GM18861 (cell line): Measurements from ENCODE around the gene CD14.
"Not testable (repeated sequence)": the region's sequence is repeated elsewhere in the genome, so short reads cannot be mapped to it uniquely, and the experiment has no call there.

ENCODE experiments used
- ATAC-seq: cut with Tn5 transposase; IDR thresholded peaks from one replicate; pipeline ENCODE4 v1.9.1; 2021; ENCODE audit not compliant: unreplicated experiment

CD14 gene

DNA sequence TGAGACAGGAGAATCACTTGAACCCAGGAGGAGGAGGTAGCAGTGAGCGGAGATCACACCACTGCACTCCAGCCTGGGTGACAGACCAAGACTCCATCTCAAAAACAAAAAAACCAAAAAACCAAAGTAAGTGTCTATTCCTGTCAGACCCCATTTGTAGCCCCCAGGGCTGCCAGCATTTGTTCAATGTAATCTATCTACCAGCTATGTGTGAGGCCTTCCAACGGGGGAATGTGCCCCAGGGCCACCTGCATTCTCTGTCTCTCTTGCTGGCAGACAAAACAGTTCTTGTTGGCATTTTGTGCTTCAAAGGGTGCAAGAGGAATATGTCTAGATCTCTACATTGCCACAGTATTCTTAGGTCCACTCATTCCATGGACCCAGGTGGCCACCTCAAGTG lies 34.1 kb downstream of the CD14 start:
- no peak for ATAC-seq

DNA sequence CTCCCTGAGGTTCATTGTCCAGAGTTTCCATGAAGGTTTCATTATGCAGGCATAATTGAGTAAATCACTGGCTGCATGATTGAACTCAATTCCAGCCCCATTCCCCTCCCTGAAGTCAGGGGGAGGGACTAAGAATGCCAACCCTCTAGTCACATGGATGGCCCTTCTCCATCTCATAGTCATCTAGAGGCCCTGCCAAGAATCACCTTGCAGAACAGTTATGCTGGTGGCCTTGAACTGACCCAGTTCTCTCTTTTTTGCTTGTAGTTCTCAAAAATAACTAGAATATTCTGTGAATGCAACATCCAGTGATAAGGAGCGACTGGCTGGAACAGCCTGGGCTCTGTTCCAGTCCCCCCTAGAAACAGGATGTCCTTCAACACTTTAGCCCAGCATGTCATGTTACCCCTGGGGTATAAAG lies 36.6 kb downstream of the CD14 start:
- no peak for ATAC-seq

DNA sequence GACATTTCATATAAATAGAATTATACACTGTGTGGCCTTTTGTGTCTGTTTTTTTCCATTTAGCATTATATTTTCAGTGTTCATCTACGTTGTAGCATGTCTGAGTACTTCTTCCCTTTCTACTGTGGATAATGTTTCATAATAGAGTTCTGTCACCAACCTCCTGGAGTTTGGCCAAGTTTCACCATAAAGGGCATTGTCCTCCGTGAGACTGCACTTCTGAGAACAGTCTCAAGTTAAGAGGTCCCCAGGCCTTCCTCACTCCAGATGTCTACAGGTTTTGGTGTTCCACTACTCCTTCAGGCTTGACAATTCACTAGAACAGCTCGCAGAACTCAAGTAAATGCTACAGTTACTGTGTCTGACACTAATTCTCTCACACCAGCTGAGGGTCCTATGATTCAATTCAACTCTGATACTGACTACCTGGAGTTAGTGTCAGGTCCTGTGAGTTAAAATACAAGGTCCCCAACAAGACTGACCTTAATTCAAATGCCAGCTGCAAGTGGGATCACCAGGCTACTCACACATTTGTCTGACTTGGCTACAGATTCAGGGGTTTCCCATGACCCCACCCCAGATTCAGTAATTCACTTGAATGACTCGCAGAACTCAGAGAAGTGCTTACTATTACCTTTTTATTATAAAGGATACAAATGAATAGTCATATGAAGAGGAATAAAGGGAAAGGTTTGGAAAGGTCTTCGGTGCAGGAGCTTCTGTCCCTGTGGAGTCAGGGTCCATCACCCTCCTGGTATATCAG lies 37.3 kb downstream of the CD14 start:
- no peak for ATAC-seq

DNA sequence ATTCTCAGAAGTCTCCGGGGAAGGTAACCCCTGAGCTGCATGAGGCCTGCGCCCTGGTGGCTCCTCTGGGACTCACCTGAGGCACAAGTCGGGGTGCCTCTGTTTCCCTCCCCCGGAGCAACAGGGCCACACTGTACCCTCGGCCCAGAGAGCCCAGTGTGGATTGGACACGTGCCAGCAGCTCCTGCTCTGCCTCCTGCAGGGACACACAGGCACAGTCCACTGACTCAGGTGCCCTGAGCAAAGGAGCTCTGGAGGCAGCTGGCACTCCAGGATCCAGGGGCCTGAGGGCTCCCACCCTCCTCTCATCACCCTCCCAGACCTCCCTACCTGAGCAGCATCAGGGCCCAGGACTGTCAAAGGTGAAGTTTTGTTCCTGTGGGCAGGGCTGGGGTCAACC lies 38.8 kb downstream of the CD14 start:
- ATAC-seq, result no peak

DNA sequence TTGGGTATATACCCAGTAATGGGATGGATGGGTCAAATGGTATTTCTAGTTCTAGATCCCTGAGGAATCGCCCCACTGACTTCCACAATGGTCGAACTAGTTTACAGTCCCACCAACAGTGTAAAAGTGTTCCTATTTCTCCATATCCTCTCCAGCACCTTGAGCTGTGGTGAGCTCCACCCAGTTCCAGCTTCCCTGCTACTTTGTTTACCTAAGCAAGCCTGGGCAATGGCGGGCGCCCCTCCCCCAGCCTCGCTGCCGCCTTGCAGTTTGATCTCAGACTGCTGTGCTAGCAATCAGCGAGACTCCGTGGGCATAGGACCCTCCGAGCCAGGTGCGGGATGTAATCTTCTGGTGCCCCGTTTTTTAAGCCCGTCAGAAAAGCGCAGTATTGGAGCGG lies 39.9 kb downstream of the CD14 start:
- ATAC-seq, result not testable (repeated sequence)

DNA sequence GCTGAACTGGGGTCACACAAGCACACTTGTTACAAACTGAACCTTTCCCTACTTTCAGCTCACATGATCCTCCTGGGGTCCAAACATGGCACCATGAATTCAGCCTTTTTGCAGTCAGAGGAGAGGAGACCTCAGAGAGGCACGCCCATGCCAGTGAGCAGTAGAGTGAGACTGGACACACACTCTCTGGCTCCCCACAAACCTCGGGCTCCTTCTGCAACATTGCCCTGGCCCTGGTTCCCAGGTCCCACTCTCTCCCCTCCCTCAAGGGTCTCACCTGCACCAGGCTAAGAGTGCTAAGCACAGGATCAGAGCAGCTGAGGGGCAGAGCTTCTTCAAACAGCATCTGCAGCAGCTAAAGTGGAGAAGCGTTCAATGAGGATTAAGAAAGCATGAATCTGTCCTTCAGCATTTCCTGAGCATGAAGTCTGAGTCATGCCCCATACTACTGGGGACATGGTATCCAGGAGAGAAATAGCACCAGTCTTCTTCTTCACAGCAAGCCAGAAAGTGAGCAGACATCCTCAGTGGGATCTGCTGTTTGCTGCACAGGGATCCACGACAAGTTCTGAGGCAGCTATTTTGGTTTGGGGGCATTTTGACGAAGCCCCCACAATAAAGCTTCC lies 41.1 kb downstream of the CD14 start:
- no peak for ATAC-seq

DNA sequence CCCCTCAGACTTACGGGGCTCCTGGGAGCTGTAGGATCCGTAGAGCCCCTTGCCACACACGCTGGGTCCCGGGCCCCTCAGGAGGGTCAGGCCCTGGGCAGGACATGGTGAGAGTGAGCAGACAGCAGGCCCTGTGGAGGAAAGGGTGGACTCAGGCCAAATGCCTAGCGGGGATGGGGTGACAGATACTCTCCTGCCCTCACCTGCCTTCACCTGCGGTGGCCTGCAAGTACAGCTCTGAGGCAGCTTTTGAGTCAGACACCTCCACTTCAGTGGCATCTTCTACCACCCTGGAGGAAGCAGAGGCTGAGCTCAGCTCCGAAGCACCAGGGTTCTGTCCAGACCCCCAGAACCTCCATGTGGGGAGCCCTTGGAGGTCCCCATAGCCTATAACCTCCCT lies 42.1 kb downstream of the CD14 start:
- ATAC-seq, result no peak

DNA sequence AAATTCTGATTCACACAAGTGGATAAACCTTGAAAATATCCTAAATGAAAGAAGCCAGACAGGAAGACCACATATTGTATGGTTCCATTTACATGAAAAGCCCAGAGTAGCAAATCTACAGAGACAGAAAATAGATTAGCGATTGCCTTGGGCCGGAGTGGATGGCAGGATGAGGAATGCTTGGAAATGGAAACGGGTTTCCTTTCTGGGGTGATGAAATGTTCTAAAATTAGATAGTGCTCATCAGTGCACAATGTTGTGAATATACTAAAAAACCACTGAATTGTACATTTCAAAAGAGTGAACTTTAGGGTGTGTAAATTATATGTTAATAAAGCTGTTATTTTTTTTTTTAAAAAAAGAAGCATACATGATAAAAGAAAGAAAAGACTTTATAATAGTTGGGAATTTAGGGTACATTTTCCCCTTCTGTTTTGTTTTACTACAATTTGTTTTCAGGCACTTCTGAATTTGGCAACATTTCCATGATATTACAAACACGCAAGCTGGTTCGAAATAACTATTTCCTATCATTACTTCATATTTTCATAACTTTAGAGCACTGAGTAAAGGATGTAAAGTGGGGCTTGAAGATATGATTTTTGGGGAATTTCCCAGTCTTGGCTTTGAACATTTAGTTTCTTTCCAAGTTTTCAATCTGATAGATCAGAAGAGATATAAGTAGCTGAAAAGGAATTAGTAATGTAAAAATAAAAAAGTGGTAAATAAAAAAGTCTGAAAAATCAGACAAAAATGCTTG lies 44.5 kb downstream of the CD14 start:
- no peak for ATAC-seq

DNA sequence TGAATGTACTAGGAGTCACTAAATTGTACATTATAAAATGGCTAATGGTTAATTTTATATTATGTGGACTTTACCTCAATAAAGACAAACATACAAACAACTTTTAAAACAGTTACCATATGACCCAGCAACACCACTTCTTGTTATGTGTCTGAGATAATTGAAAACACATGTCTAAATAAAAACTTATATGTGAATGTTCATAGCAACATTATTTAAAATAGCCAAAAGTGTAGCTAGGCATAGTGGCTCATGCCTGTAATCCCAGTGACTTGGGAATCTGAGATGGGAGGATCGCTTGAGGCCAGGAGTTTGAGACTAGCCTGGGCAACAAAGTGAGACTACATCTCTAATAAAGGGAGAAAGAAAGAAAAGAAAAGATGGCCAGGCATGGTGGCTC lies 45.5 kb downstream of the CD14 start:
- ATAC-seq, result no peak
